RPMI7951 (cell line): Measurements from ENCODE around the gene SPATA17. TPM values are rescaled to one million over a fixed set of nuclear protein-coding genes. Genes with fewer than 3 reads are reported as not detected.

Source experiments
- DNase-seq: peaks from one replicate; pipeline ENCODE4 v3.0.0-alpha.2; 2012; ENCODE audit warnings: low read depth
- total RNA-seq: library from RNA; depleted of rRNA; stranded (reverse); fragments of >200 nt; shearing (Covaris generic); gene quantifications from 2 replicates; pipeline ENCODE4 v1.2.3, GENCODE V29; 2014; rRNA removed

Gene SPATA17
- total RNA-seq, 1 experiment from 2014 or later: under 0.01 TPM

- DNase-seq: no peak
Observed at GRCh38 chr1:217911908-217912307, 280.8 kb downstream of the SPATA17 start.

GRCh38 chr1:217917281-217917887 lies 286.2 kb downstream of the SPATA17 start:
- DNase-seq: no peak

- no peak for DNase-seq
Observed at GRCh38 chr1:217919683-217920388, 288.7 kb downstream of the SPATA17 start.

Other genes starting within 250 kb of the SPATA17 start
- gene GPATCH2, start 254 bp upstream of the SPATA17 start, total RNA-seq: 14.2 and 17.0 TPM in 2 replicates